ENCODE measurements around the gene SYT13. TPM values are rescaled to one million over a fixed set of nuclear protein-coding genes. Genes with fewer than 3 reads are reported as not detected.

Gene SYT13
- total and polyA plus RNA-seq, 7 experiments from 2014 or later: not detected

- CTCF ChIA-PET: no interaction called here
Measured at GRCh38 chr11:45212566-45213315, 73.4 kb downstream of the SYT13 start.

GRCh38 chr11:45211732-45212131 lies 74.4 kb downstream of the SYT13 start:
- Histone ChIP-seq H3K27ac (ENCODE audit: low read depth, low read length) (no peak overlapping the region), H3K27me3 (ENCODE audit: control insufficient read depth in 2 of 2, insufficient read depth in 2 of 2, low read length in 2 of 2) (no peaks in the 10 kb centered on the region), H3K9me3 (ENCODE audit: control insufficient read depth in 2 of 3, low read length in 3 of 3) (no peaks in the 10 kb centered on the region), H3K36me3 (ENCODE audit: control insufficient read depth in 2 of 3, insufficient read depth in 3 of 3, low read length in 3 of 3) (peaks cover 0 to 12% (median 0%) of the 10 kb centered on the region in 3 experiments), H3K4me1 (ENCODE audit: control insufficient read depth in 2 of 2, insufficient read depth in 2 of 2, low read length in 2 of 2) (no peaks in the 10 kb centered on the region), H3K4me3 (ENCODE audit: low read length) (no peak overlapping the region)
- no peaks in the 10 kb centered on the region for H3K27me3 Mint-ChIP-seq
- CTCF ChIA-PET: no interaction called here
- peaks cover 0 to 20% (median 4%) of the 10 kb centered on the region in 5 donors for H3K36me3 Mint-ChIP-seq
- H3K27ac Mint-ChIP-seq: no peak overlapping the region
- intact Hi-C loops (cut with micrococcal nuclease): no loop called here
- POLR2A ChIA-PET: no interaction called here
- no peak overlapping the region for H3K4me3 Mint-ChIP-seq
- peaks cover 0 to 9% (median 0%) of the 10 kb centered on the region in 7 donors for H3K4me1 Mint-ChIP-seq
- DNase-seq (no peak), ATAC-seq (no peak)
- H3K9me3 Mint-ChIP-seq: peaks cover 0 to 1% (median 0%) of the 10 kb centered on the region in 11 donors

More at GRCh38 chr11:45212566-45213315, 73.4 kb downstream of the SYT13 start:
- no peak for ATAC-seq
- no peak for DNase-seq
- H3K9me3 ChIP-seq (ENCODE audit: control insufficient read depth in 2 of 3, low read length in 3 of 3): no peaks in the 10 kb centered on the region
- H3K27me3 ChIP-seq (ENCODE audit: control insufficient read depth in 2 of 2, insufficient read depth in 2 of 2, low read length in 2 of 2): no peaks in the 10 kb centered on the region
- H3K36me3 Mint-ChIP-seq: peaks cover 0 to 20% (median 4%) of the 10 kb centered on the region in 5 donors
- peaks cover 0 to 1% (median 0%) of the 10 kb centered on the region in 11 donors for H3K9me3 Mint-ChIP-seq
- intact Hi-C loops (cut with micrococcal nuclease): no loop called here
- H3K27ac Mint-ChIP-seq: no peak overlapping the region
- H3K4me1 ChIP-seq (ENCODE audit: control insufficient read depth in 2 of 2, insufficient read depth in 2 of 2, low read length in 2 of 2): no peaks in the 10 kb centered on the region
- H3K4me3 ChIP-seq (ENCODE audit: low read length): no peak overlapping the region
- H3K27ac ChIP-seq (ENCODE audit: low read depth, low read length): no peak overlapping the region
- POLR2A ChIA-PET: no interaction called here
- no peak overlapping the region for H3K4me3 Mint-ChIP-seq
- H3K36me3 ChIP-seq (ENCODE audit: control insufficient read depth in 2 of 3, insufficient read depth in 3 of 3, low read length in 3 of 3): peaks cover 0 to 12% (median 0%) of the 10 kb centered on the region in 3 experiments
- no peaks in the 10 kb centered on the region for H3K27me3 Mint-ChIP-seq
- H3K4me1 Mint-ChIP-seq: peaks cover 0 to 9% (median 0%) of the 10 kb centered on the region in 7 donors

- intact Hi-C loops (cut with micrococcal nuclease): no loop called here
- no peaks in the 10 kb centered on the region for H3K9me3 ChIP-seq (ENCODE audit: control insufficient read depth in 2 of 3, low read length in 3 of 3)
- peaks cover 0 to 1% (median 0%) of the 10 kb centered on the region in 11 donors for H3K9me3 Mint-ChIP-seq
- H3K27ac ChIP-seq (ENCODE audit: low read depth, low read length): no peak overlapping the region
- no peaks in the 10 kb centered on the region for H3K27me3 ChIP-seq (ENCODE audit: control insufficient read depth in 2 of 2, insufficient read depth in 2 of 2, low read length in 2 of 2)
- H3K27ac Mint-ChIP-seq: no peak overlapping the region
- H3K4me1 ChIP-seq (ENCODE audit: control insufficient read depth in 2 of 2, insufficient read depth in 2 of 2, low read length in 2 of 2): no peaks in the 10 kb centered on the region
- ChIA-PET POLR2A (no interaction called here), CTCF (no interaction called here)
- ATAC-seq (no peak), DNase-seq (no peak)
- H3K27me3 Mint-ChIP-seq: no peaks in the 10 kb centered on the region
- peaks cover 0 to 25% (median 4%) of the 10 kb centered on the region in 5 donors for H3K36me3 Mint-ChIP-seq
- no peak overlapping the region for H3K4me3 Mint-ChIP-seq
- H3K36me3 ChIP-seq (ENCODE audit: control insufficient read depth in 2 of 3, insufficient read depth in 3 of 3, low read length in 3 of 3): peaks cover 0 to 13% (median 0%) of the 10 kb centered on the region in 3 experiments
- peaks cover 0 to 9% (median 0%) of the 10 kb centered on the region in 7 donors for H3K4me1 Mint-ChIP-seq
- H3K4me3 ChIP-seq (ENCODE audit: low read length): no peak overlapping the region
Measured at GRCh38 chr11:45210846-45211245, 75.3 kb downstream of the SYT13 start.

GRCh38 chr11:45209891-45210699 lies 76.0 kb downstream of the SYT13 start:
- intact Hi-C loops (cut with micrococcal nuclease): no loop called here
- no peaks in the 10 kb centered on the region for H3K4me1 ChIP-seq (ENCODE audit: control insufficient read depth in 2 of 2, insufficient read depth in 2 of 2, low read length in 2 of 2)
- H3K36me3 ChIP-seq (ENCODE audit: control insufficient read depth in 2 of 3, insufficient read depth in 3 of 3, low read length in 3 of 3): peaks cover 0 to 21% (median 0%) of the 10 kb centered on the region in 3 experiments
- peaks cover 0 to 1% (median 0%) of the 10 kb centered on the region in 11 donors for H3K9me3 Mint-ChIP-seq
- ChIA-PET CTCF (no interaction called here), POLR2A (no interaction called here)
- H3K4me3 ChIP-seq (ENCODE audit: low read length): no peak overlapping the region
- no peaks in the 10 kb centered on the region for H3K27me3 ChIP-seq (ENCODE audit: control insufficient read depth in 2 of 2, insufficient read depth in 2 of 2, low read length in 2 of 2)
- H3K4me3 Mint-ChIP-seq: no peak overlapping the region
- no peak overlapping the region for H3K27ac ChIP-seq (ENCODE audit: low read depth, low read length)
- ATAC-seq (no peak), DNase-seq (no peak)
- peaks cover 0 to 5% (median 0%) of the 10 kb centered on the region in 7 donors for H3K4me1 Mint-ChIP-seq
- H3K27ac Mint-ChIP-seq: no peak overlapping the region
- peaks cover 0 to 31% (median 5%) of the 10 kb centered on the region in 5 donors for H3K36me3 Mint-ChIP-seq
- H3K9me3 ChIP-seq (ENCODE audit: control insufficient read depth in 2 of 3, low read length in 3 of 3): no peaks in the 10 kb centered on the region
- no peaks in the 10 kb centered on the region for H3K27me3 Mint-ChIP-seq

- Mint-ChIP-seq H3K4me1 (peaks cover 0 to 5% (median 0%) of the 10 kb centered on the region in 7 donors), H3K27me3 (no peaks in the 10 kb centered on the region), H3K27ac (no peak overlapping the region), H3K36me3 (peaks cover 0 to 30% (median 5%) of the 10 kb centered on the region in 5 donors), H3K9me3 (peaks cover 0 to 1% (median 0%) of the 10 kb centered on the region in 11 donors), H3K4me3 (no peak overlapping the region)
- CTCF ChIA-PET: no interaction called here
- intact Hi-C loops (cut with micrococcal nuclease): no loop called here
- DNase-seq (no peak), ATAC-seq (no peak)
- no peak overlapping the region for H3K4me3 ChIP-seq (ENCODE audit: low read length)
- peaks cover 0 to 25% (median 0%) of the 10 kb centered on the region in 3 experiments for H3K36me3 ChIP-seq (ENCODE audit: control insufficient read depth in 2 of 3, insufficient read depth in 3 of 3, low read length in 3 of 3)
- H3K27me3 ChIP-seq (ENCODE audit: control insufficient read depth in 2 of 2, insufficient read depth in 2 of 2, low read length in 2 of 2): no peaks in the 10 kb centered on the region
- no peaks in the 10 kb centered on the region for H3K9me3 ChIP-seq (ENCODE audit: control insufficient read depth in 2 of 3, low read length in 3 of 3)
- POLR2A ChIA-PET: no interaction called here
- no peak overlapping the region for H3K27ac ChIP-seq (ENCODE audit: low read depth, low read length)
- no peaks in the 10 kb centered on the region for H3K4me1 ChIP-seq (ENCODE audit: control insufficient read depth in 2 of 2, insufficient read depth in 2 of 2, low read length in 2 of 2)
Measured at GRCh38 chr11:45209000-45209879, 76.9 kb downstream of the SYT13 start.

GRCh38 chr11:45208135-45208534 lies 78.0 kb downstream of the SYT13 start:
- Mint-ChIP-seq H3K27me3 (no peaks in the 10 kb centered on the region), H3K27ac (no peak overlapping the region), H3K36me3 (peaks cover 0 to 36% (median 10%) of the 10 kb centered on the region in 5 donors), H3K4me3 (no peak overlapping the region), H3K4me1 (peaks cover 0 to 5% (median 0%) of the 10 kb centered on the region in 7 donors), H3K9me3 (peaks cover 0 to 1% (median 0%) of the 10 kb centered on the region in 11 donors)
- ChIA-PET CTCF (no interaction called here), POLR2A (no interaction called here)
- H3K27ac ChIP-seq (ENCODE audit: low read depth, low read length): no peak overlapping the region
- no peaks in the 10 kb centered on the region for H3K27me3 ChIP-seq (ENCODE audit: control insufficient read depth in 2 of 2, insufficient read depth in 2 of 2, low read length in 2 of 2)
- intact Hi-C loops (cut with micrococcal nuclease): no loop called here
- no peak for ATAC-seq
- H3K4me3 ChIP-seq (ENCODE audit: low read length): no peak overlapping the region
- no peaks in the 10 kb centered on the region for H3K9me3 ChIP-seq (ENCODE audit: control insufficient read depth in 2 of 3, low read length in 3 of 3)
- no peaks in the 10 kb centered on the region for H3K4me1 ChIP-seq (ENCODE audit: control insufficient read depth in 2 of 2, insufficient read depth in 2 of 2, low read length in 2 of 2)
- DNase-seq: no peak
- peaks cover 0 to 25% (median 0%) of the 10 kb centered on the region in 3 experiments for H3K36me3 ChIP-seq (ENCODE audit: control insufficient read depth in 2 of 3, insufficient read depth in 3 of 3, low read length in 3 of 3)

Data from naive thymus-derived CD4-positive, alpha-beta T cell (primary cell).